Measurements from ENCODE around the gene ABT1. TPM values are rescaled to one million over a fixed set of nuclear protein-coding genes. Genes with fewer than 3 reads are reported as not detected.
A peak's percentile ranks its signal among the peaks of the same experiment; 100 is the strongest.

ABT1 gene
- total RNA-seq, 2 donors from 2014 or later: 7.3 to 8.8 TPM

DNA sequence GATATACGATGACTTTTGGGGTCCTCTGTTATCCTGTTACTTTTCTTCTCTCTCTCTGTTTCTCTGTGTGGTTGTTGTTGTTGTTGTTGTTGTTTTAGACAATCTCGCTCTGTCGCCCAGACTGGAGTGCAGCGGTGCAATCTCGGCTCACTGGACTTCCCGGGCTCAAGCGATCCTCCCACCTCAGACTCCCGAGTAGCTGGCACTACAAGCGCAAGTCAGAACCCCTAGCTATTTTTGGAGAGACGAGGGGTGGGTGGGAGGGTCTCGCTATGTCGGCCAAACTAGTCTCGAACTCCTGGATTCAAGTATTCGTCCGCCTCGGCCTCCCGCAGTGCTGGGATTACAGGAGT, 19.1 kb upstream of the ABT1 start:
- H3K27me3 ChIP-seq: no peaks in the 10 kb centered on the region
- H3K27ac ChIP-seq: no peak overlapping the region
- H3K36me3 ChIP-seq: no peaks in the 10 kb centered on the region
- H3K4me1 ChIP-seq: no peaks in the 10 kb centered on the region
- H3K4me3 ChIP-seq: peak overlapping the region in 1 of 2 donors; percentile 1
- no peak for DNase-seq (ENCODE audit: low spot score)
- TF ChIP-seq, protein P1, sequence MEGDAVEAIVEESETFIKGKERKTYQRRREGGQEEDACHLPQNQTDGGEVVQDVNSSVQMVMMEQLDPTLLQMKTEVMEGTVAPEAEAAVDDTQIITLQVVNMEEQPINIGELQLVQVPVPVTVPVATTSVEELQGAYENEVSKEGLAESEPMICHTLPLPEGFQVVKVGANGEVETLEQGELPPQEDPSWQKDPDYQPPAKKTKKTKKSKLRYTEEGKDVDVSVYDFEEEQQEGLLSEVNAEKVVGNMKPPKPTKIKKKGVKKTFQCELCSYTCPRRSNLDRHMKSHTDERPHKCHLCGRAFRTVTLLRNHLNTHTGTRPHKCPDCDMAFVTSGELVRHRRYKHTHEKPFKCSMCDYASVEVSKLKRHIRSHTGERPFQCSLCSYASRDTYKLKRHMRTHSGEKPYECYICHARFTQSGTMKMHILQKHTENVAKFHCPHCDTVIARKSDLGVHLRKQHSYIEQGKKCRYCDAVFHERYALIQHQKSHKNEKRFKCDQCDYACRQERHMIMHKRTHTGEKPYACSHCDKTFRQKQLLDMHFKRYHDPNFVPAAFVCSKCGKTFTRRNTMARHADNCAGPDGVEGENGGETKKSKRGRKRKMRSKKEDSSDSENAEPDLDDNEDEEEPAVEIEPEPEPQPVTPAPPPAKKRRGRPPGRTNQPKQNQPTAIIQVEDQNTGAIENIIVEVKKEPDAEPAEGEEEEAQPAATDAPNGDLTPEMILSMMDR (IDR thresholded peaks at IDR 0.05): no peak
- H3K9me3 ChIP-seq: peaks cover 0 to 19% of the 10 kb centered on the region in 2 donors

DNA sequence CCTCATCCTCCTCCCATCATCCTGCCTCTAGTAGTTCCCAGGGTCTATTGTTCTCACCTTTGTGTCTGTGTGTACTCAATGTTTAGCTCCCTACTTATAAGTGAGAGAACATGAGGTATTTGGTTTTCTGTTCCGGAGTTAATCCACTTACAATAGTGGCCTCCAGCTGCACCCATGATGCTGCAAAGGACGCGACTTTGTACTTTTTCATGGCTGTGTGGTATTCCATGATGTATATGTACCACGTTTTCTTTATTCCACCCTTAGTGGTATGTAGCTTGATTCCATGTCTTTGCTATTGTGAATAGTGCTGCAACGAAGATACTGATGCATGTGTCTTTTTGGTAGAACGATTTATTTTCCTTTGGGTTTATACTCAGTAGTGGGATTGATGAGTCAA, 18.5 kb upstream of the ABT1 start:
- no peak overlapping the region for H3K27ac ChIP-seq
- no peaks in the 10 kb centered on the region for H3K36me3 ChIP-seq
- DNase-seq (ENCODE audit: low spot score): no peak
- H3K9me3 ChIP-seq: peaks cover 0 to 19% of the 10 kb centered on the region in 2 donors
- H3K27me3 ChIP-seq: no peaks in the 10 kb centered on the region
- H3K4me1 ChIP-seq: no peaks in the 10 kb centered on the region
- no peak overlapping the region for H3K4me3 ChIP-seq
- TF ChIP-seq, protein P1 (IDR thresholded peaks at IDR 0.05): no peak

DNA sequence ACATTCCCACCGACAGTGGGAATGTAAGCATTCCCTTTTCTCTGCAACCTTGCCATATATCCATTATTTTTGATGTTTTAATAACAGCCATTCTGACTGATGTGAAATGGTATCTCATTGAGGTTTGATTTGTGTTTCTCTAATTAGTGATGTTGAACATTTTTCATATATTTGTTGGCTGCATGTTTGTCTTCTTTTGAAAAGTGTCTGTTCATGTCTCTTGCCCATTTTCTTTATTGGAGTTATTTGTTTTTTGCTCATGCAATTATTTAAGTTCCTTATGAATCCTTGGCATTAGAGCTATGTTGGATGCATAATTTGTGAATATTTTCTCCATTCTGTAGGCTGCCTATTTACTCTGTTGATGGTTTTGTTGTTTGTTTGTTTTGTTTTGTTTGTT, 18.0 kb upstream of the ABT1 start:
- no peaks in the 10 kb centered on the region for H3K4me1 ChIP-seq
- TF ChIP-seq, protein P1 (IDR thresholded peaks at IDR 0.05): no peak
- no peak overlapping the region for H3K4me3 ChIP-seq
- H3K27me3 ChIP-seq: no peaks in the 10 kb centered on the region
- DNase-seq (ENCODE audit: low spot score): no peak
- no peaks in the 10 kb centered on the region for H3K36me3 ChIP-seq
- H3K27ac ChIP-seq: no peak overlapping the region
- H3K9me3 ChIP-seq: peaks cover 0 to 19% of the 10 kb centered on the region in 2 donors

DNA sequence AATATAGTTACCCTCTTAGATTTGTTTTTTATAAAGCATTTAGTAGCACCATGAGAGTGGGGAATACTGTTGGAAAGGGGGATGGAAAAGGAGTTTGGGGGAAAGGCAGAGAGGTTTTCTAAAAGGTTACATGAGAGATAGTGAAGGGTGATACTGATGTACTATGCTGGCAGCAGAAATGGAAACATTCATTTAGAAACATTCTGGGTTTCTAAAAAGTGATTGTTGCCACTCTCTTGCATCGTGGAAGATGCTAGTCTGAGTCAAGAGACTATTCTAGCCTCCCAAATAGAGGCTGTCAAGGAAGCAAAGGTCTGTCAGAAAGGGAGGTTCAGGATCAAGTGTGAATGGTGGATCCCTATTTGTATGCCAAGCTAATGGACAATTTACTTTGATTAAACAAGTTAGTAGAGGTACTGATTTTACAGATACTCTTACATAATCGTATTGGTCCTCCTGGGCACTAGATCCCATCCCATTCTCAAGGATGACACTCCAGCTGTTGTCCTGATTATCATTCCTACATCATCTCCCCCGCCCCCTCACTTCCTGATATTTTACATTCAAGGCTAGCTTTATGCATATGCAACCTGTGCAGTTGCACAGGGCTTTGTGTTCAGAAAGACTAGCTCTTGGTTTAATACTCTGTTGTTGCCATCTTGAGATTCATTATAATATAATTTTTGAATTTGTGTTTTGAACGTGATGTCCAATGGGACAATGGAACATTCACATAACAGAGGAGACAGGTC, 15.4 kb upstream of the ABT1 start:
- Histone ChIP-seq H3K36me3 (no peaks in the 10 kb centered on the region), H3K9me3 (peaks cover 0 to 19% of the 10 kb centered on the region in 2 donors), H3K27ac (no peak overlapping the region), H3K27me3 (no peaks in the 10 kb centered on the region), H3K4me3 (no peak overlapping the region), H3K4me1 (no peaks in the 10 kb centered on the region)
- TF ChIP-seq, protein P1 (IDR thresholded peaks at IDR 0.05): no peak
- DNase-seq (ENCODE audit: low spot score): no peak

DNA sequence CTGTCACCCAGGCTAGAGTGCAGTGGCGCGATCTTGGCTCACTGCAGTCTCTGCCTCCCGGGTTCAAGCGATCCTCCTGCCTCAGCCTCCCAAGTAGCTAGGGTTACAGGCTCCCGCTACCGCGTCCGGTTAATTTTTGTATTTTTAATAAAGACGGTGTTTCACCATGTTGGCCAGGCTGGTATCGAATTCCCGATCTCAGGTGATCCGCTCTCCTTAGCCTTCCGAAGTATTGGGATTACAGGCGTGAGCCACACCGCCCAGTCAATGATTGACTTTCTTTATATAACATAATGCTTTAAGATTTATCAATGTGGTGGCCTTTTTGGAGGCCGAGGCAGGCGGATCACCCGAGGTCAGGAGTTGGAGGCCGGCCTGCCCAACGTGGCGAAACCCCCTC, 7.8 kb upstream of the ABT1 start:
- peaks cover 0 to 10% of the 10 kb centered on the region in 2 donors for H3K27me3 ChIP-seq

More for the DNA sequence above, 7.8 kb upstream of the ABT1 start:
- Histone ChIP-seq H3K4me3 (no peak overlapping the region), H3K4me1 (no peaks in the 10 kb centered on the region), H3K36me3 (no peaks in the 10 kb centered on the region), H3K27ac (no peak overlapping the region), H3K9me3 (no peaks in the 10 kb centered on the region)
- no peak for DNase-seq (ENCODE audit: low spot score)
- TF ChIP-seq, protein P1 (IDR thresholded peaks at IDR 0.05): no peak
